Measurements from ENCODE around the gene INO80.
"Not testable (repeated sequence)": the region's sequence is repeated elsewhere in the genome, so short reads cannot be mapped to it uniquely, and the experiment has no call there.

The INO80 gene

GRCh38 chr15:41153733-41154132 is 37.7 kb upstream of the INO80 start:
- no peak for DNase-seq (ENCODE audit: low read depth)
- no peak overlapping the region for H3K4me3 ChIP-seq (ENCODE audit: control insufficient read depth, low read depth, low read length)
- TF ChIP-seq CTCF (IDR thresholded peaks at IDR 0.05; ENCODE audit: control insufficient read depth, insufficient read depth, low read depth, low read length, missing control alignments): no peak

- no peak for DNase-seq (ENCODE audit: low read depth)
- TF ChIP-seq CTCF (IDR thresholded peaks at IDR 0.05; ENCODE audit: control insufficient read depth, insufficient read depth, low read depth, low read length, missing control alignments): no peak
These were observed 35.4 kb upstream of the INO80 start for GRCh38 chr15:41151451-41152005.

GRCh38 chr15:41150279-41150678 is 34.2 kb upstream of the INO80 start:
- DNase-seq (ENCODE audit: low read depth): no peak

More at GRCh38 chr15:41151451-41152005, 35.4 kb upstream of the INO80 start:
- H3K4me3 ChIP-seq (ENCODE audit: control insufficient read depth, low read depth, low read length): no peak overlapping the region

GRCh38 chr15:41148065-41148464 is 32.0 kb upstream of the INO80 start:
- TF ChIP-seq CTCF (IDR thresholded peaks at IDR 0.05; ENCODE audit: control insufficient read depth, insufficient read depth, low read depth, low read length, missing control alignments): no peak
- no peak overlapping the region for H3K4me3 ChIP-seq (ENCODE audit: control insufficient read depth, low read depth, low read length)
- DNase-seq (ENCODE audit: low read depth): no peak

More at GRCh38 chr15:41150279-41150678, 34.2 kb upstream of the INO80 start:
- no peak for TF ChIP-seq CTCF (IDR thresholded peaks at IDR 0.05; ENCODE audit: control insufficient read depth, insufficient read depth, low read depth, low read length, missing control alignments)
- H3K4me3 ChIP-seq (ENCODE audit: control insufficient read depth, low read depth, low read length): no peak overlapping the region

- H3K4me3 ChIP-seq (ENCODE audit: control insufficient read depth, low read depth, low read length): no peak overlapping the region
- TF ChIP-seq CTCF (IDR thresholded peaks at IDR 0.05; ENCODE audit: control insufficient read depth, insufficient read depth, low read depth, low read length, missing control alignments): no peak
- DNase-seq (ENCODE audit: low read depth): no peak
These were observed 23.5 kb upstream of the INO80 start for GRCh38 chr15:41139619-41140018.

GRCh38 chr15:41139112-41139511 is 23.0 kb upstream of the INO80 start:
- DNase-seq (ENCODE audit: low read depth); H3K4me3 ChIP-seq (ENCODE audit: control insufficient read depth, low read depth, low read length): not testable (repeated sequence)

GRCh38 chr15:41135580-41135979 is 19.5 kb upstream of the INO80 start:
- DNase-seq (ENCODE audit: low read depth); H3K4me3 ChIP-seq (ENCODE audit: control insufficient read depth, low read depth, low read length): not testable (repeated sequence)

GRCh38 chr15:41133454-41133853 is 17.4 kb upstream of the INO80 start:
- no peak for DNase-seq (ENCODE audit: low read depth)
- no peak for TF ChIP-seq CTCF (IDR thresholded peaks at IDR 0.05; ENCODE audit: control insufficient read depth, insufficient read depth, low read depth, low read length, missing control alignments)
- no peak overlapping the region for H3K4me3 ChIP-seq (ENCODE audit: control insufficient read depth, low read depth, low read length)

GRCh38 chr15:41132094-41132493 is 16.0 kb upstream of the INO80 start:
- H3K4me3 ChIP-seq (ENCODE audit: control insufficient read depth, low read depth, low read length); DNase-seq (ENCODE audit: low read depth): not testable (repeated sequence)

Data from AG09309 (cell line).